ENCODE results near the gene PTK7.

DNA sequence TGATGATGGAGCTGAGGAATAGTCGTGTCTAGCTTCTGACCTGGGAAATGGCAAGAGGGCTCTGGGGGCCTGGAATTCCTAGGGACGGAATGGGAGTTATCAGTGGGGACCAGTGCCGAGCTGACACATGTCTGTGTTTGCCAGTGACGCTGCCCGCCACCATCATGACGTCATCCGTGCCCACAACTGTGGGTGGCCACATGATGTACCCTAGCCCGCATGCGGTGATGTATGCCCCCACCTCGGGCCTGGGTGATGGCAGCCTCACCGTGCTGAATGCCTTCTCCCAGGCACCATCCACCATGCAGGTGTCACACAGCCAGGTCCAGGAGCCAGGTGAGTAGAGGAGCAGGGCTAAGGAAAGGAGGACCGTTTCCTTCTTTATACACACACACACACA lies 102.0 kb downstream of the PTK7 start:
- TF ChIP-seq, protein P1, sequence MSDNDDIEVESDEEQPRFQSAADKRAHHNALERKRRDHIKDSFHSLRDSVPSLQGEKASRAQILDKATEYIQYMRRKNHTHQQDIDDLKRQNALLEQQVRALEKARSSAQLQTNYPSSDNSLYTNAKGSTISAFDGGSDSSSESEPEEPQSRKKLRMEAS (IDR thresholded peaks at IDR 0.05), result no peak
- no peak for TF ChIP-seq RAD21 (IDR thresholded peaks at IDR 0.05; ENCODE audit: low read depth)
- no peak for TF ChIP-seq TCF12 (IDR thresholded peaks at IDR 0.05; ENCODE audit: low read depth)

Measured in Ishikawa (cell line).